NCI-H345 (cell line): ENCODE results near the gene KIF6.

Experiments
- DNase-seq: peaks from one replicate; lab custom pipeline; 2025; lab: John Stamatoyannopoulos, UW

The KIF6 gene

DNA sequence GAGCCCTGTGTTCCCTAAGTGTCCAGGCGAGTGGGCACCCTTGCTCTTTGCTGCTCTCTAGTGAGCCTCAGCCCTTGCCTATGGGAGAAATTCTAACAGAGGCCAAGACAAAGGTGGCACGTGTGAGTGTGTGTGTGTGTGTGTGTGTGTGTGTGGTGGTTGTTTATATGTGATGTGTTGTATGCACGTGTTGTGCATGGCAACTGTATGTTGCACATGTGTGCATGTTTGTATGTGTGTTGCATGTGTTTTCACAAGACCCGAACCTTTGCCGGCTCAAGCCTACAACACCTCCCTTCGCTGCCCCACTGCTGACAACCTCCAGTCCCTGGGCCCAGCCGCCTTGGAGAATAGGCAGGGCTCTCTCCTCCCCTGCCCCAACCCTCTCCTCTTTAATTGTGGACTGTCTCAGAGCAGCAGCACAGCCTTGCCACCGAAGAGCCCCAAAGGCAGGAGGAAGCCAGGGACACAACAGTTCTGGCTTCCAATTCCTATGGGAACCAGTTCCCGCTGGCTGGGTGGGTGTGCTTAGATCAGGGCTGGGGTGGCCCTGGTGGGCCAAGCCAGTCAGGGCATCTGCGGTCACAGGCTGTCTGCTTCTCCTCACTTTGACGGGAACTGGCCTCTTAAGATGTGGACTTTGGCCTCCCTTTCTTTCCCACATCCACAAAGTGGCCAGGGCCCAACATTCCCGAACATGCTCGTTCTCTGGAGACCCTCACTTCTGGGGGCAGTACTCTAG is 405.4 kb downstream of the KIF6 start:
- DNase-seq = no peak

DNA sequence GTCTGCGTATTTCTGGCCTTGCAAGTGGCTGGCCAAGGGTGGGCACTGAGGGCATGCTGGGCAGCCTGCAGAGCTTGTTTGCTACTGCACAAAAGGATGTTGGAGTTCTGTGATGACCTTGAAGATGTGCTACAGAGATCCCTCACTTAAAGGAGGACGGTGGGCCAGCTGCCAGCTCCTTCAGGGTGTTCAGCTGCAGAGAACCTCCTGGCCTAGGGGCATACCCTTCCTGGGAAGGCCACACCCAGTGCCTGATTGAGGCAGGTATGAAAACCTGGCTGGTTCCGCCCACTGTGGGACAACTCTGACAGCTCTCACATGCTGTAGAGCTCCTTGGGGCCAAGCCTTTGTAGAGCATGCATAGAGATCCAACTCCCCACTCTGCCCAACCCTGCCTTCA is 408.0 kb downstream of the KIF6 start:
- no peak for DNase-seq

DNA sequence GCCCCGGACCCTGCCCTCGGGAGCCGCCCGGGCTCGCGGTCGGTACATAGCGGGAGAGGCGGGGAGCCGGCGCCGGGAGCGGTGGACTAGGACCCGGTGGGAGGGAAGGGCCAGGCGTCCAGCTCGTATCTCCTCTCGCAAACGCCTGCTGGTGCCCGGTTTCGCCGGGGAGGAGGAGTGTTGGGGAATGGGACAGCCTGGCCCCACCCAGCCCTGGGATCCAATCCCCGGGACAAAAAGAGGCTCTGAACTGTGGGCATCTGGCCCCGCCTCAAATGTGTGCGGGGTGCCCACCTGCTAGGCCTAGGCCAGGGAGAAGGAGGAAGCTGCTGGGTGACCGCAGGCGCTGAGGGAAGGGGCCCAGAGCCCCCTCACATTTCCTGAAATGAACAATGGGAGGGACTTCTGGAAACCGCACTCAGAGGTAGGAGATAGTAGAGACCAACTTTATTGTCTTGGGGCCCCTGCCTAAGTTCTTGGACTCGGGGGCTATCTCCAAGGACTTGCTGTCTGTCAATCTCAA is 410.9 kb downstream of the KIF6 start, which contains the start of gene KCNK17:
TSS of gene KCNK17 (minus strand) at position 147 of the 523 bp plus-strand sequence. CDS start at position 48, 99 bp downstream.
- no peak for DNase-seq

DNA sequence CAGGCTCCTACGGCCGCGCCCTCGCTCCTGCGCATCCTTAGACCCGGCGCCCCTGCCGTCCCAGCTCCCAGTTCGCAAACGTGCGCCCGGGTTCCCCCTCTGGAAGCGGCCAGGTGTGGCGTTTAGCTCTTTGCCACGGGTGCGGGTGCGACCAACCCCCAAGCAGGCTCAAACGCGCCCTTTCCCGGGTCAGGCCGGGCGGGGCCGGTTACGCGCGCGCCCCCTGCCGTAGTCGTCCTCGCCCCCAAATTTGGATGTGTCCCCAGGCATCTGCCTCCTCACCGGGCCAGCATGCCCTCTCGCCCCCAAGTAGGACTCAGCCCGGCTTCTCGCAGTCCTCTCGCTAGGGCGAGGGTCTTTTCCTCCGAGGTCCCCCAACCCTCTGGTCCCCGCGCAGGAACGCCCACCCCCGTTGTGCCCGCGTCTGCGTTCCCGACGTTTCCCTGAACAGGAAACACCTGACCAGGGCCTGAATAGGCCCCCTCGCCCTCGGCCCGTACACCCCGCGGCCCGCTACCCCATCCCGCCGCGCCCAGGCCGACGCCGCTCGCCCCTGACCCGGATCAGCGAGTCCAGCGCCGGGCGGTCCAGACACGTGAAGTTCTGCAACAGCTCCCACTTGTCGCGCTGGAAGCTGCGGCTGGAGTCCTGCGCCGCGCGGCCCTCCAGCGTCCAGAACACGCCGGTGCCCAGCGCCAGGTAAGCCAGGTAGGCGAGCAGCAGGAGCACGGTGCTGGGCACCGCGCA is 411.5 kb downstream of the KIF6 start:
- DNase-seq = no peak

DNA sequence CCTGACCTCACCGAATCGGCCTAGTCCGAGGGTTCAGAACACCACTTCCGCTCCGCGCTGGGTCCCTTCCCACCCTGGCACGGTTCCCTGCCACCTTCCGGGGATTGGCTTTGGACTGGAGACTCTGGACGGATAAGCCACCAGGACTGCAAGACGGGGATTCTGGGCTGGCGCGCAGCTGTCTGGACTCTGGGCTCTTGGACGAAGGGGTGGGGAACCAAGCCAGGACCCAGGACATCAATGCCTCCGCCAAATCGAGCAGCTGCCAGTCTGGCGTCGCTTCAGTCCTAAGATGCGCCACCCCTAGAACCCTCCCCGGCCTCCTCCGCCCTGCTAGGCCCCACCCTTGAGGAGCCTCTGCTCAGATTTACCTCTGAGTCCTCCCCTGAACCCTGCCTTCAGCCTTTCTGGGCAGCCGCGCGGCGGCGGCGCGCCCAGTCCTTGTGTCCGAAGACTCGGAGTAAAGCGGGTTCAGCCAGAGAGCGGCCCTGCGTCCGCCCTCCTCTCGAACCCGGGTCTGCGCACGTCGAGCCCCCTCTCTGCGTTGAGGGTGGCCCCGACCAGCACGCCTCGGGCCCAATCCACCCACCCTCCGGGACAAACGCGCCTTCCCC is 412.2 kb downstream of the KIF6 start:
- DNase-seq = no peak

DNA sequence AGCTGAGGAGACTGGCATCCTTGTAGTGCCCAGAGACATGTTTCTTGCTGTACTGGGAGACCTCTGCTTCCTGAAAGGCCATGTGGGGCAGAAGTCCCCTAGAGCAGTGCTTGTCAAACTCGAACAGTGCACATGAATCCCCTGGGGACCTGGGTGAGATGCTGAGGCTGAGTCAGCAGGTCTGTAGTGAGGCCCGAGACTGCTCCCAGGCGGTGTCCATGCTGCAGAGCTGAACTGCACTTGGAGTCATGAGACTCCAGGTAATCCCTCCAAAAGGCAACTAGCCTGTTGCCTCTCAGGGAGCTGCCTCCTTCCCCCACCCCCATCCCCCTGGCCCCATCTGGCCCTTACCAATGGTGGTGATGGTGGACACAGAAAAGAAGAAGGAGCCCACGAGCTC is 414.7 kb downstream of the KIF6 start:
- DNase-seq = no peak

DNA sequence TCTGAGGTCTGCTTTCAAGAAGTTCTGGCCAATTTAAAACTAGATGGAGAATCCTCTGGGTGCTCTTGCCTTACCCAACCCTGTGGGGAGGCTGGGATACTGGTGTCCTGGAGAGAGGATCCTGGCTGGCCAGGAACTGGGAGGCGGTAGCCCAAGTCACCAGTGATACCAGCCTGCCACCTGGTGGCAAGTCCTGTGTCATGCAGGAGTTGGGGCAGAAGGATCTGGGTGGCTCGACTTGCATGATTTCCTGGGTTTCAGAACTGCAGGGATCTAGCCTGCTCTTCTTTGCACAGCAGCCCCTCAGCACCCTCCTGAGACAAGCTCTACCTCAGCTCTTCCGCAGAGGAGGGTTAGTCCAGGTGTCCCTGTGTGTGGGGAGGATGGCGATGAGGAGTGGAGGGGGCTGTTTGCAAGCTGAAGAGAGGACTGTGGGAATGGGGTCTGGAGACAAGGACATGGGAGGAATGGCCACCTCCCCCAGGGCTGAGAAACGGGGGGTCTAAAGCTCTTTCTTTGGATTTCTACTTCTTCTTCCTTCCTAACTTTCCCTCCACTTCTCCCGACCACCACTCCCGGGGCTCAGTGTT is 415.2 kb downstream of the KIF6 start:
- DNase-seq = peak; percentile 68

- DNase-seq = no peak
Measured at GRCh38 chr6:39307462-39307861, 417.7 kb downstream of the KIF6 start.

DNA sequence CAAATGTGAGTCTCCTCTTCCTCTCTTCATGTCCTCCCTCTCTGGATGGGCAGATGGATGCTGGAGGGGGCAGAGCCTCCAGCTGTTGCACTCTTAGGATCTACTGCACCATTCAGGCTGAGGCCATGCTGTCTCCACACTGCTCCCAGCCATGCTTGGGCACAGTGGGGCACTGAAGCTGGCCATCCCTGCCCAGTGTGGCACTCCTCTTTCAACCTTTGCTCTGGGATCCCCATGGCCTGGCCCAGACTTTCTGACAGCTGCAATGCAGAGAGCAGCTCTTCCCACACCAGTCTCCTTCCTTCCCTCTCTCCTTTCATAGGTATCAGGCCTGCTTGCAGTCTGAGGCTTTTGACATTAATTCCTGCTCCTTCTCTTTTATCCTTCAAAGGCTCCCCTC is 420.3 kb downstream of the KIF6 start:
- DNase-seq = no peak

- DNase-seq = no peak
Measured at GRCh38 chr6:39303425-39304153, 421.6 kb downstream of the KIF6 start.

GRCh38 chr6:39302669-39303424 is 422.4 kb downstream of the KIF6 start:
- DNase-seq = peak; percentile 86

GRCh38 chr6:39302011-39302410 is 423.2 kb downstream of the KIF6 start:
- no peak for DNase-seq

DNA sequence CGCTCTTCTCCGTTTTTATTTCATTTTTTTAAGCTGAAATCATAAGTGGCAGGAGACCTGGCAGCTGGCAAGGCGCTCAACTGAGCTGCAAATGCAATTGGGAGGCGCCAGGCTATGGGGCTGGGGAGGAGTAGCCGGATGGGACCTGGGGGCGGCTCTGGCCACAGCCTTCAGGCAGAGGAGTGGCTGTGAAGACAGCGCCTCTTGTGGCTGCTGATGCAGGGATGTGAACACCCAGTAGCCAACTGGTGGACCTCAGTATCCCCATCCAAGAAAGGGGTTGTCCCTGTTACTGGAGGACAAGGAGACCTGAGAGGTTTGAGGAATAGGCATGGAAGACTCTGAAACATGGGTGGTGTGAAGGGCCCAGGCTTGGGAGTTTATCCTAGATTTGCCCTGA is 423.6 kb downstream of the KIF6 start:
- DNase-seq = no peak

- no peak for DNase-seq
Measured at GRCh38 chr6:39300739-39301138, 424.5 kb downstream of the KIF6 start.

DNA sequence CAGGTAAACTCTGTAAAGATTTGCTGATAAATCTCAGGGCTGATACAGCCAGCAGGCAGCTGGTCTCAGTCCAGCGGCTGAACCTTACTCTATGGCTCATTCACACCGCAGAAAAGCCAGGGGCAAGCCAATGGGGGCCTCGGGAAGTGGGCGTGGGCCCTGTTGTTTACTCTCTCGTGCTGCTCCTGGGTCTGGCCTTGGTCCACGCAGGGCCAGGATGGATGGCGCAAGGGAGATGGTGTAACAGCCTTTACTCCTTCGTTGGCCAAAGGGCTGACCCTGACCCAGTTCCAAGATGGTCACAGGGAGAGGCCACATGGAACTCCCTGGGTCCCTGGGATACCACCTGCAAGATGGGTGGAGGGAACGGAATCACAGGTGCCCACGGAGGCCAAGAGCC is 427.1 kb downstream of the KIF6 start:
- DNase-seq = no peak

DNA sequence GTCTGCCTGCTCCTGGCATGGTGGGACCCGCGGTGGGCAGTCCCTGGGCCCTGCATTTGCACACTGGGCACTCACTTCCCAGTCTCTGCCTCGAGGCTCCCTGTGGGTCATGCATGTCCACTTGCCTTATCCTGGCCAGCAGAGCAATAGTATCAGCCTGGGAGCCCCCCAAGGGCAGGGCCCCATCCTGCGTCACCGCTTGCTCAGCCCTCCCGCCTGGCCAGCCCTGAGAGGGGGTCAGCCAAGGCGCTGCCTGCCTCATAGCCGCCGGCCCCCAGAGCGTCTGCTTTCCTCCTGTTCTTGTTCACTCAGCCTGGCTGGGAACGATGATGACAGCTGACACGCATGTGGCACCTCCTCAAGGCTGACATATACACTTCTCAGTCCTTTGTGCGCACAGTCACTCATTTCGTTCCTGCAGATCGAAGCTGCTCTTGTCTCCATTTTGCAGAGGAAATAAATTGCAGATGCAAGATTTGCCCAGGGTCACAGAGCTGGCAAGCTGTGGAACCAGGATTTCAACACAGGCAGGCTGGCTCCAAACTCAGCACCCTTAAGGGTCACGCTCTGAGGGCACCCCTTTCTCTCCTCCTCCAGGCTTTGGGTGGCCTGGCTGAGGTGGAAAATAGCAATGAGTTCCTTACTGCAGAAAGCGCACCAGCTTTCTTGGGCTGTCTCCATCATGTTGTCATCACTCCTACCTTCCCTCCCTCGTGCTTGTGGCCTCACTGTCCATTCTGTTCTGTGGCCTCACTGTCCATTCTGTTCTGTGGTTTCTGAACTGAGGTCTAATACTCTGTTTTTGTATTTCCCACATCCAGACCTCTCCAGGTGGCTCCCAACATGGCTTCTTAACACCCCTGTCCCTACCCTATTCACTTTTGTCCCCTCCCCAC is 428.2 kb downstream of the KIF6 start:
- DNase-seq = no peak

- no peak for DNase-seq
Measured at GRCh38 chr6:39295611-39296011, 429.6 kb downstream of the KIF6 start.

DNA sequence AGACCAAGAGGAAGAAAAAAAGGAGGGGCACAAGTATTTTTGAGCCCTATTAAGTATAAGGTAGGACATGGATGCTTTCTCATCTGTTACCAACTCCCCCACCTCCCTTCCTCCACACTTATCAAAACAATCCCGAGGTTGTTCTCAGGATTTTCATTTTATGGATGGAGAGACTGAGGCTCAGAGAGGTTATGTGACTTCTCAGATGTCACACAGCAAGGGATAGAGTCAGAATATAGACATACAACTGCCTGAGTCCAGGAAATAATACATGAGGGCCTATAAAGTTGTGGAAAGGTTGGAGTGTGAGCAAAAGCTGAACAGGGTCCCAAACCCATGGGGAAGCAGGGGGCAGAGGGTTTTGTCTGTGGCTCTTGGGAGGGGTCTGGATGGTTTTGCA is 430.3 kb downstream of the KIF6 start:
- DNase-seq = no peak

DNA sequence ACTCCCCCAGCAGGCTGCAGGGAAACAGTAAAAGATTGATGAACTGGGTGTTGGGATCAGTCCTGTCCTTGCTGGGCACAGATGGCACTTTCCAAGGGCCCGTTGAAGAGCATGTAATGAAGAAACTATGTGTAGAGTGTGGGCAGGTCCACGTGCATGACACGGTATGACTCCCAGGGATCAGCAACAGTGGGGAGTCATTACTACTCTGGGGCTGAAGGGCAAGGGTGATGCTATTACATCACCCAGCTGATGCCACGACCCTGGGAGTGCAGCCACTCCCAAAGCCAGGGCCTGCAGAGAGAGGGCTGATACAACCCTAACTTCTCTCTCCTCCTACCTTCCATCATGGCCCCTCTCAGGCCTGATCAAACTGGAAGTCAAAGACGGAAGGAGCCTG is 431.1 kb downstream of the KIF6 start:
- no peak for DNase-seq

GRCh38 chr6:39292637-39293036 is 432.6 kb downstream of the KIF6 start:
- no peak for DNase-seq
